HG03108 (cell line): Measurements from ENCODE around the gene WNT7B.
A peak's percentile ranks its signal among the peaks of the same experiment; 100 is the strongest.

Experiments
- ATAC-seq: cut with Tn5 transposase; IDR thresholded peaks from one replicate; pipeline ENCODE4 v1.9.1; 2021; ENCODE audit warnings: moderate library complexity; ENCODE audit not compliant: unreplicated experiment

WNT7B gene

GRCh38 chr22:45977003-45977411, at the start of gene WNT7B:
Gene WNT7B (minus strand): TSS chr22:45977162. CDS start chr22:45976754, 408 bp downstream.
- no peak for ATAC-seq

GRCh38 chr22:46025973-46026898, 49.3 kb upstream of the WNT7B start:
- no peak for ATAC-seq

- no peak for ATAC-seq
Observed at GRCh38 chr22:46025225-46025972, 48.4 kb upstream of the WNT7B start.

GRCh38 chr22:46024136-46024840, 47.3 kb upstream of the WNT7B start:
- ATAC-seq, result no peak

GRCh38 chr22:46023558-46023981, 46.6 kb upstream of the WNT7B start:
- ATAC-seq, result no peak

- no peak for ATAC-seq
Observed at GRCh38 chr22:46022881-46023512, 46.0 kb upstream of the WNT7B start.

- ATAC-seq, result no peak
Observed at GRCh38 chr22:46021577-46021976, 44.6 kb upstream of the WNT7B start.

GRCh38 chr22:46019351-46019750, 42.4 kb upstream of the WNT7B start:
- ATAC-seq, result no peak

GRCh38 chr22:46018859-46019258, 41.9 kb upstream of the WNT7B start:
- no peak for ATAC-seq

- no peak for ATAC-seq
Observed at GRCh38 chr22:46017166-46017565, 40.2 kb upstream of the WNT7B start.

- peak; percentile 73 for ATAC-seq
Observed at GRCh38 chr22:46013460-46014416, 36.8 kb upstream of the WNT7B start.

- ATAC-seq, result no peak
Observed at GRCh38 chr22:46012881-46013281, 35.9 kb upstream of the WNT7B start.

GRCh38 chr22:46012182-46012880, 35.4 kb upstream of the WNT7B start:
- ATAC-seq, result no peak

GRCh38 chr22:46011627-46012181, 34.7 kb upstream of the WNT7B start:
- ATAC-seq, result no peak

- no peak for ATAC-seq
Observed at GRCh38 chr22:46010951-46011626, 34.1 kb upstream of the WNT7B start.

- no peak for ATAC-seq
Observed at GRCh38 chr22:46010207-46010867, 33.4 kb upstream of the WNT7B start.

- ATAC-seq, result no peak
Observed at GRCh38 chr22:46009730-46010129, 32.8 kb upstream of the WNT7B start.
